T-cell (primary cell): ENCODE measurements around the gene RPS27A. TPM values are rescaled to one million over a fixed set of nuclear protein-coding genes. Genes with fewer than 3 reads are reported as not detected.
"Not testable (repeated sequence)": the region's sequence is repeated elsewhere in the genome, so short reads cannot be mapped to it uniquely, and the experiment has no call there.

Experiments
- ATAC-seq, 4 experiments: fragments of 200-7000 bp in 3 of 4; fragments of 150-1000 bp in 1 of 4; cut with Tn5 transposase; replicated peaks in 1 of 4; 1 replicate in 3 of 4; 2 replicates in 1 of 4; pipeline ENCODE4 v1.10.0; 2021; ENCODE audit warnings: moderate library complexity in 3 of 4, mild to moderate bottlenecking in 2 of 4, moderate number of reproducible peaks in 1 of 4
- CTCF ChIA-PET, 2 donors: fragments of 300-600 bp; sonication (Branson Sonifier 250); formaldehyde crosslinking; loops; one replicate each; lab custom pipeline; 2022; ENCODE audit warnings: antibody characterized with exemption in 2 of 2; lab: Charles Lee
- POLR2A ChIA-PET, 2 donors: fragments of 300-600 bp; sonication (Branson Sonifier 250); formaldehyde crosslinking; loops; one replicate each; lab custom pipeline; 2022; ENCODE audit warnings: antibody characterized with exemption in 2 of 2; lab: Charles Lee
- DNase-seq, 35 experiments: peaks; one replicate each; pipeline versions ENCODE4 v3.0.0 to v3.0.0-alpha.2; 2013 to 2023
- H3K27ac ChIP-seq: one replicate; pipeline ENCODE4 v1.5.1; 2013; ENCODE audit warnings: low read length
- H3K27me3 ChIP-seq, 2 experiments: replicated peaks in 1 of 2; 1 replicate in 1 of 2; 2 replicates in 1 of 2; pipeline versions ENCODE4 v1.6.1 to v1.7.0; 2013; ENCODE audit warnings: low read length in 1 of 2, mixed read lengths in 1 of 2; ENCODE audit not compliant: control insufficient read depth in 2 of 2, insufficient read depth in 2 of 2; ENCODE audit errors: extremely low read depth in 1 of 2
- H3K36me3 ChIP-seq, 2 donors: 1 replicate in 1 of 2; 2 replicates in 1 of 2; pipeline versions ENCODE4 v1.6.1 to v1.7.0; 2013; ENCODE audit warnings: low read length in 1 of 2; ENCODE audit not compliant: control insufficient read depth in 2 of 2, insufficient read depth in 1 of 2; ENCODE audit errors: extremely low read depth in 1 of 2
- H3K4me1 ChIP-seq, 2 experiments: 1 replicate in 1 of 2; 2 replicates in 1 of 2; pipeline versions ENCODE4 v1.6.1 to v1.7.0; 2013; ENCODE audit warnings: low read length in 2 of 2, mixed read lengths in 1 of 2; ENCODE audit not compliant: insufficient read depth in 2 of 2, control insufficient read depth in 1 of 2; ENCODE audit errors: extremely low read depth in 1 of 2
- H3K4me3 ChIP-seq, 2 donors: 1 replicate in 1 of 2; 2 replicates in 1 of 2; pipeline versions ENCODE4 v1.5.1 to v1.7.0; 2013; ENCODE audit warnings: mild to moderate bottlenecking in 2 of 2, low read length in 1 of 2, moderate library complexity in 1 of 2; ENCODE audit not compliant: control insufficient read depth in 1 of 2; ENCODE audit errors: extremely low read depth in 1 of 2
- H3K9me3 ChIP-seq: 2 replicates; pipeline ENCODE4 v1.7.0; 2013
- H3K27ac Mint-ChIP-seq, 2 donors: one replicate each; pipeline ENCODE4 v1.8.0; 2020 to 2021; ENCODE audit warnings: mild to moderate bottlenecking in 2 of 2, mixed read lengths in 2 of 2
- H3K27me3 Mint-ChIP-seq, 2 donors: one replicate each; pipeline ENCODE4 v1.8.0; 2021 to 2022; ENCODE audit warnings: mixed read lengths in 2 of 2
- H3K36me3 Mint-ChIP-seq: one replicate; pipeline ENCODE4 v1.8.0; 2021; ENCODE audit warnings: mixed read lengths
- H3K4me1 Mint-ChIP-seq, 3 donors: one replicate each; pipeline ENCODE4 v1.8.0; 2020 to 2022; ENCODE audit warnings: mixed read lengths in 3 of 3, mild to moderate bottlenecking in 1 of 3
- H3K4me3 Mint-ChIP-seq, 3 donors: one replicate each; pipeline ENCODE4 v1.8.0; 2020 to 2022; ENCODE audit warnings: mild to moderate bottlenecking in 3 of 3, mixed read lengths in 3 of 3, moderate library complexity in 3 of 3
- H3K9me3 Mint-ChIP-seq, 3 donors: one replicate each; pipeline ENCODE4 v1.8.0; 2020 to 2022; ENCODE audit warnings: mixed read lengths in 3 of 3
- WGBS: methylation state at CpG from one replicate; pipeline ENCODE4 v1.1.5; 2013; ENCODE audit warnings: missing lambda C conversion rate; ENCODE audit not compliant: insufficient coverage; 5-methylcytosine and 5-hydroxymethylcytosine counted together
- total RNA-seq, 35 experiments: library from RNA in 6 of 35; stranded (reverse) in 6 of 35; fragments of 120-200 nt in 1 of 35; gene quantifications; one replicate each; pipeline versions ENCODE4 v1.2.1 to v1.2.4 and lab custom pipeline; 2013 to 2026

Gene RPS27A
- total RNA-seq (1,000 to 10,000 TPM; 1,619 to 1,934 (median 1,876) TPM), total RNA-seq (lab: John Stamatoyannopoulos, UW) (1,243 to 2,217 (median 1,540) reads per million in 29 experiments)
- total RNA-seq (2013) = 5,408 TPM

DNA sequence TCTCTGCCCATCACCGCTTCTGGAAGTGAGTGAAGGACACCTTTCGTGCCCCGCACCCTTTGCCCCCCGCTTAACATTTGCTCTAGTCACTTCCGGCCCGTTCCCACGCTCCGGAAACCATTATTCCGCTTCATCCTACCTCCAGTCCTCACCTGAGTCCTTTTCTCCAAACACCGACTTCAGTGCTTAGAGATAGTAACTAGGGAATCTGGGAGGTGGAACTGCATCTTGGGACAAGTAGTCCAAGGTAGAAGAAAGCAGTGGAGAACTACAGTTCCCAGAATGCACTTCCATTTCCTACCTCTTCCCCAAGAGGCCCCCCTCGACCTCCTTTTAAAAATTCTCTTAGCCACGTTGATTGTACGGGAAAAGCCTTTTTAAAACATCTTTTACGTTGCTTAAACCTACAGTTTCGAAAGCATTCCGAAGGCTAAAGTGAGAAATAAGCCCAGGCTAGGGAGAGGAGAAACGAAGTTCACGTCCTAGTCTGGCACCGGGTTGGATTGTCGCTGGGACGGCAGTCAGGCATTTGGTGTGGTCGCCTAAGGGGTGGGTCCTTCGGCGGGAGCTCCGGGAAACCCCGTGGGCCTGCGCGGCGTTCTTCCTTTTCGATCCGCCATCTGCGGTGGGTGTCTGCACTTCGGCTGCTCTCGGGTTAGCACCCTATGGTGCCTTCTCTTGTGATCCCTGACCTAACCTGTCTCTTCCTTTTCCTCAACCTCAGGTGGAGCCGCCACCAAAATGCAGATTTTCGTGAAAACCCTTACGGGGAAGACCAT lies at the start of gene RPS27A, which contains the start of gene CLHC1:
TSS of gene RPS27A (plus strand) at position 605 of the 779 bp plus-strand sequence. CDS start at position 742, 137 bp downstream.
TSS of gene CLHC1 (minus strand) at position 210 of the 779 bp plus-strand sequence. CDS start 9,882 bp downstream, outside the sequence.
- ChIA-PET CTCF (interaction anchor here (0.6 to 1.5 kb wide), 5 partner anchors 9 to 905 kb away, joined by 3 to 9 read pairs (median 4); partner anchors contain the start of gene RTN4 (in 1 of the 2)), POLR2A (interaction anchor here (0.6 to 1.4 kb wide), 9 partner anchors 9 to 707 kb away, joined by 3 to 14 read pairs (median 3); partner anchors contain the start of genes CFAP36 (in 1 of the 2) and RTN4 (in 1 of the 2))
- H3K27ac ChIP-seq = peak within 1 kb of the TSS; percentile 99
- H3K9me3 Mint-ChIP-seq = peaks cover 0 to 5% (median 0%) of the 10 kb centered on the region in 3 donors
- no peaks in the 10 kb centered on the region for H3K27me3 ChIP-seq
- peaks cover 0 to 38% of the 10 kb centered on the region in 2 donors for H3K36me3 ChIP-seq
- H3K27ac Mint-ChIP-seq = peak within 1 kb of the TSS; percentile 98 to 99
- peaks cover 25% of the 10 kb centered on the region for H3K36me3 Mint-ChIP-seq
- ATAC-seq = peak; percentile 83 to 91 (median 85)
- peaks cover 61 to 71% (median 67%) of the 10 kb centered on the region in 3 donors for H3K4me1 Mint-ChIP-seq
- DNase-seq = peak; percentile 86 to 96 (median 93)
- peak within 1 kb of the TSS; percentile 94 to 98 for H3K4me3 ChIP-seq
- peaks cover 25 to 35% of the 10 kb centered on the region in 2 experiments for H3K4me1 ChIP-seq
- WGBS = 1% methylated on average over 25 of the region's 37 CpGs
- no peaks in the 10 kb centered on the region for H3K9me3 ChIP-seq
- H3K4me3 Mint-ChIP-seq = peak within 1 kb of the TSS; percentile 98 to 100 (median 99)
- no peaks in the 10 kb centered on the region for H3K27me3 Mint-ChIP-seq

DNA sequence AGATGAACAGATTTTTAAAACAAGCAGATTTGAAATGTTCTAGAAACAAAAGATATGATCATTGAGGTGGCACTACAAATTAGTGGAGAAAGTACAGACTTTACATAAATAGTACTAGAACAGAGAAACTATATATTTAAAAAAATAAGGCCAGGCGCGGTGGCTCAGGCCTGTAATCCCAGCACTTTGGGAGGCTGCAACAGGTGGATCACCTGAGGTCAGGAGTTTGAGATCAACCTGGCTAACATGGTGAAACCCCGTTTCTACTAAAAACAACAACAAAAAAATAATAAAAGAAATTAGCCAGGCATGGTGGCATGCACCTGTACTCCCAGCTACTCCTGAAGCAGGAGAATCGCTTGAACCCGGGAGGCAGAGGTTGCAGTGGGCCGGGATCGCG lies 45.7 kb upstream of the RPS27A start:
- H3K4me1 Mint-ChIP-seq, H3K9me3 Mint-ChIP-seq, DNase-seq, H3K27ac Mint-ChIP-seq, H3K36me3 ChIP-seq, H3K27me3 ChIP-seq, POLR2A ChIA-PET, H3K4me1 ChIP-seq, H3K9me3 ChIP-seq, H3K27me3 Mint-ChIP-seq, H3K4me3 Mint-ChIP-seq, CTCF ChIA-PET, H3K4me3 ChIP-seq, H3K27ac ChIP-seq, ATAC-seq: not testable (repeated sequence)
- H3K36me3 Mint-ChIP-seq = peaks cover 17% of the 10 kb centered on the region
- WGBS = no CpG with 5 or more reads among the region's 8 CpGs

DNA sequence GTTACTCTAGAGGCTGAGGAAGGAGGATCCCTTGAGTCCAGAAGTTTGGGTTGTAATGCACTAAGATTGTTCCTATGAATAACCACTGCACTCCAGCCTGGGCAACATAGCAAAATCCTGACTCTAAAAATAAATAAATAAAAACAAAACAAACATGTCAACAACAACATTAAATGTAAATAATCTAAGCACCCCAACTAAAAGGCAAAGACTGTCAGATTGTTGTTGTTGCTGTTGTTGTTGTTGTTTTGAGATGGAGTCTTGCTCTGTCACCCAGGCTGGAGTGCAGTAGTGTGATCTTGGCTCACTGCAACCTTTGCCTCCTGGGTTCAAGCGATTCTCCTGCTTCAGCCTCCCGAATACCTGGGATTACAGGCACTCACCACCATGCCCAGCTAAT lies 40.6 kb upstream of the RPS27A start:
- H3K27me3 Mint-ChIP-seq, H3K4me3 ChIP-seq, H3K4me3 Mint-ChIP-seq, CTCF ChIA-PET, H3K4me1 ChIP-seq, ATAC-seq, H3K4me1 Mint-ChIP-seq, H3K27me3 ChIP-seq, DNase-seq, H3K36me3 ChIP-seq, H3K27ac Mint-ChIP-seq, H3K9me3 ChIP-seq, POLR2A ChIA-PET, H3K27ac ChIP-seq: not testable (repeated sequence)
- peaks cover 0 to 12% (median 7%) of the 10 kb centered on the region in 3 donors for H3K9me3 Mint-ChIP-seq
- no CpG with 5 or more reads among the region's 2 CpGs for whole genome bisulfite sequencing
- peaks cover 28% of the 10 kb centered on the region for H3K36me3 Mint-ChIP-seq

DNA sequence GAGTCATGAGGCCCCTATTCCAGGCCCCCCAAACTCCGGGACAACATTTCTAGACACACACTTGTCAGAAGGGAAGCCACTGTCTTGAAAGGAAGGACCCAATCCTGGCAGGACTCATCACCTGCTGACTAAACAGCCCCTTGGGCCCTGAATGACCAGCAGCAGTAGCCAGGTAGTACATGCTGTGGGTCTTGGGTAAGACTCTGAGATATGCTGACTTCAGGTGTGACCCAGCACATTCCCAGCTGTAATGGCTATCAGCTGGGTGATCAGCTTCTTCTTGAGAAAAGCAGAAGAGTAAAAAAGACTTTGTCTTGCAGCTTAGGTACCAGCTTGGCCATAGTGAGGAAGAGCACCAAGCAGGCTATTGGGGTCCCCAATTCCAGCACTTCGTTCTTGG lies 36.0 kb upstream of the RPS27A start:
- POLR2A ChIA-PET = no interaction called here
- peaks cover 47% of the 10 kb centered on the region for H3K36me3 Mint-ChIP-seq

DNA sequence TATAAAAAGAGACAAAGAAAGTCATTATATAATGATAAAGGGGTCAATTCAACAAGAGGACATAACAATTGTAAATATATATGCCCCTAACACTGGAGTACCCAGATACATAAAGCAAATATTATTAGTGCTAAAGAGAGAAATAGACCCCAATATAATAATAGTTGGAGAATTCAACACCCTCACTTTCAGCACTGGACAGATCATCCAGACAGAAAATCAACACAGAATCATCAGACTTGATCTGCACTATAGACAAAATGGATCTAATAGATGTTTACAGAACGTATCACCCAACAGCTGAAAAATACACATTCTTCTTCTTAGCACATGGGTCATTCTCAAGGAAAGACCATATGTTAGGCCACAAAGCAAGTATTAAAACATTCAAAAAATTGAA lies 32.1 kb upstream of the RPS27A start:
- H3K36me3 ChIP-seq = peaks cover 0 to 3% of the 10 kb centered on the region in 2 donors
- Mint-ChIP-seq H3K4me1 (no peaks in the 10 kb centered on the region), H3K36me3 (peaks cover 63% of the 10 kb centered on the region), H3K4me3 (no peak overlapping the region), H3K27ac (no peak overlapping the region), H3K27me3 (no peaks in the 10 kb centered on the region), H3K9me3 (peaks cover 6 to 39% (median 22%) of the 10 kb centered on the region in 3 donors)
- H3K4me1 ChIP-seq = no peaks in the 10 kb centered on the region
- POLR2A ChIA-PET = no interaction called here
- CTCF ChIA-PET = no interaction called here
- WGBS = 100% methylated on average over 1 of the region's 1 CpG
- ATAC-seq = no peak
- H3K4me3 ChIP-seq = no peak overlapping the region
- no peaks in the 10 kb centered on the region for H3K27me3 ChIP-seq
- DNase-seq = no peak
- no peaks in the 10 kb centered on the region for H3K9me3 ChIP-seq
- H3K27ac ChIP-seq = no peak overlapping the region

More for the DNA sequence above, 36.0 kb upstream of the RPS27A start:
- Histone ChIP-seq H3K4me3 (no peak overlapping the region), H3K4me1 (no peaks in the 10 kb centered on the region), H3K27me3 (no peaks in the 10 kb centered on the region), H3K27ac (no peak overlapping the region), H3K36me3 (peaks cover 0 to 3% of the 10 kb centered on the region in 2 donors), H3K9me3 (no peaks in the 10 kb centered on the region)
- WGBS = 83% methylated on average over 1 of the region's 2 CpGs
- no peaks in the 10 kb centered on the region for H3K27me3 Mint-ChIP-seq
- H3K4me1 Mint-ChIP-seq = no peaks in the 10 kb centered on the region
- ATAC-seq (no peak), DNase-seq (no peak)
- CTCF ChIA-PET = interaction anchor here in 1 of 2 donors (0.7 kb wide), 1 partner anchor 15 kb away, joined by 4 read pairs; no protein-coding TSS in a partner anchor
- H3K27ac Mint-ChIP-seq = no peak overlapping the region
- H3K4me3 Mint-ChIP-seq = no peak overlapping the region
- peaks cover 3 to 27% (median 19%) of the 10 kb centered on the region in 3 donors for H3K9me3 Mint-ChIP-seq

DNA sequence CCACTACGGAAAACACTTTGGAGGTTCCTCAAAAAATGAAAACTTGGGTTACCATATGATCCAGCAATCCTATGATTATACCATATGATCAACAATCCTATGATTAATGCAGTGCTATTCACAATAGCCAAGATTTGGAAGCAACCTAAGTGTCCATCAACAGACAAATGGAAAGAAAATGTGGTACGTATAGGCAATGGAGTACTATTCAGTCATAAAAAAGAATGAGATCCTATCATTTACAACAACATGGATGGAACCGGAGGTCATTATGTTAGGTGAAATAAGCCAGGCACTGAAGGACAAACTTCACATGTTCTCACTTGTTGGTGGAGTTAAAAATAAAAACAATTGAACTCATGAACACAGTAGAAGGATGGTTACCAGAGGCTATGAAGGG lies 28.0 kb upstream of the RPS27A start:
- Mint-ChIP-seq H3K36me3 (peaks cover 41% of the 10 kb centered on the region), H3K4me1 (no peaks in the 10 kb centered on the region), H3K27ac (no peak overlapping the region), H3K27me3 (no peaks in the 10 kb centered on the region), H3K4me3 (no peak overlapping the region), H3K9me3 (peaks cover 6 to 35% (median 19%) of the 10 kb centered on the region in 3 donors)
- Histone ChIP-seq H3K9me3 (no peaks in the 10 kb centered on the region), H3K36me3 (peaks cover 0 to 3% of the 10 kb centered on the region in 2 donors), H3K27me3 (no peaks in the 10 kb centered on the region), H3K4me3 (no peak overlapping the region), H3K27ac (no peak overlapping the region), H3K4me1 (no peaks in the 10 kb centered on the region)
- DNase-seq = no peak
- POLR2A ChIA-PET = no interaction called here
- no peak for ATAC-seq
- CTCF ChIA-PET = no interaction called here
- no CpG with 5 or more reads among the region's 3 CpGs for WGBS
